ENCODE results near the gene UNC13B.
"Not testable (repeated sequence)": the region's sequence is repeated elsewhere in the genome, so short reads cannot be mapped to it uniquely, and the experiment has no call there.

Gene UNC13B

DNA sequence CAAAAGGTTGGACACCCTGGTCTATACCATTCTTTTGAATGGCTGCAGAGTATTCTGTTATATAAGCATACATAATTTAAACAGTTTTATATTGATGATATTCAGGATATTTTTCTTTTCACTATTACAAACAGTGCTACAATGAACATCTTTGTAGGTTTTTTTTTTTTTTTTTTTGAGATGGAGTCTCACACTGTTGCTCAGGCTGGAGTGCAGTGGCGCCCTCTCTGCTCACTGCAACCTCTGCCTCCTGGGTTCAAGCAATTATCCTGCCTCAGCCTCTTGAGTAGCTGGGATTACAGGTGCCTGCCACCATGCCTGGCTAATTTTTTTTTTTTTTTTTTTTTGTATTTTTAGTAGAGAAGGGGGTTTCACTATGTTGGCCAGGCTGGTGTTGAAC is 5.6 kb downstream of the UNC13B start:
- H3K9ac ChIP-seq (ENCODE audit: low read length); H3K36me3 ChIP-seq (ENCODE audit: insufficient read depth, low read length); H3K4me1 ChIP-seq (ENCODE audit: insufficient read depth, low read length); H3K27ac ChIP-seq (ENCODE audit: low read depth, low read length); H3K9me3 ChIP-seq (ENCODE audit: low read length); H3K4me3 ChIP-seq (ENCODE audit: low read depth in 1 of 2, low read length in 2 of 2); H3K27me3 ChIP-seq (ENCODE audit: control insufficient read depth in 1 of 2, insufficient read depth in 2 of 2, low read length in 2 of 2): not testable (repeated sequence)

DNA sequence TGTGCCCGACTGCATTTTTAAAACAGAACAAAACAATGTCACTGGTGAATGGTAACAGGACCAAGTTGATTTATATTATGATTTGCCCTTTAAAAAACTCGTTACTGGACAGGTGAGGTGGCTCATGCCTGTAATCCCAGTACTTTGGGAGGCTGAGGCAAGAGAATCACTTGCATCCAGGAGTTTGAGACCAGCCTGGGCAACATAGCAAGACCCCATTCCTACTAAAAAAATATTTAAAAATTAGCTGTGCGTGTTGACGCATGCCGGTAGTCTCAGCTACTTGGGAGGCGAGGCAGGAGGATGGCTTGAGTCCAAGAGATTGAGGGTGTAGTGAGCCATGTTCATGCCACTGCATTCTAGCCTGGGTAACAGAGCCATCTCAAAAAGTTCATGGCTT is 7.2 kb downstream of the UNC13B start:
- Histone ChIP-seq H3K4me1 (ENCODE audit: insufficient read depth, low read length) (no peaks in the 10 kb centered on the region), H3K27me3 (ENCODE audit: control insufficient read depth in 1 of 2, insufficient read depth in 2 of 2, low read length in 2 of 2) (no peaks in the 10 kb centered on the region)

DNA sequence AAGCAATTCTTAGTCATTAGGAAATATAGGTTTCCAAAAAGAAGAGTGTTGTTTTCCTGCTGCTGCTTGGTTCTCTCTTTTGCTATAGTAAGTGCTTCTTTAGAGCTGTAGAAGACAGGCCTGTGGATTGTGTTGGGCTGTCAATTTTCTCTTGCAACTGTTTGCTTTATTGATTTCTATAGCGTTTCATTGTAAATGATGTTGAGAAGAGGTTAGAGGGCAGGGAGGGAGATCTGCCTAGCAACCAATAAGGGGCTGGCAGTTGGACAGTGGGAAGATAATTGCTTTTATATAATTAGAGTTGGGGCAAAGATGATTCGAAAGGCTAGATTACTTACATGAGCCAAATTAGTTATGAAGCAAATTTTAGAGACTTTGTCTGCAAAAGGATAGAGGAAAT is 11.1 kb downstream of the UNC13B start:
- no peak overlapping the region for H3K4me3 ChIP-seq (ENCODE audit: low read depth in 1 of 2, low read length in 2 of 2)
- H3K9ac ChIP-seq (ENCODE audit: low read length): no peak overlapping the region
- no peaks in the 10 kb centered on the region for H3K9me3 ChIP-seq (ENCODE audit: low read length)
- no peaks in the 10 kb centered on the region for H3K27me3 ChIP-seq (ENCODE audit: control insufficient read depth in 1 of 2, insufficient read depth in 2 of 2, low read length in 2 of 2)
- H3K4me1 ChIP-seq (ENCODE audit: insufficient read depth, low read length): no peaks in the 10 kb centered on the region
- no peak overlapping the region for H3K27ac ChIP-seq (ENCODE audit: low read depth, low read length)
- no peaks in the 10 kb centered on the region for H3K36me3 ChIP-seq (ENCODE audit: insufficient read depth, low read length)

More for the DNA sequence above, 7.2 kb downstream of the UNC13B start:
- H3K36me3 ChIP-seq (ENCODE audit: insufficient read depth, low read length): no peaks in the 10 kb centered on the region
- no peak overlapping the region for H3K9ac ChIP-seq (ENCODE audit: low read length)
- H3K4me3 ChIP-seq (ENCODE audit: low read depth in 1 of 2, low read length in 2 of 2): no peak overlapping the region
- H3K9me3 ChIP-seq (ENCODE audit: low read length): no peaks in the 10 kb centered on the region
- H3K27ac ChIP-seq (ENCODE audit: low read depth, low read length): no peak overlapping the region

DNA sequence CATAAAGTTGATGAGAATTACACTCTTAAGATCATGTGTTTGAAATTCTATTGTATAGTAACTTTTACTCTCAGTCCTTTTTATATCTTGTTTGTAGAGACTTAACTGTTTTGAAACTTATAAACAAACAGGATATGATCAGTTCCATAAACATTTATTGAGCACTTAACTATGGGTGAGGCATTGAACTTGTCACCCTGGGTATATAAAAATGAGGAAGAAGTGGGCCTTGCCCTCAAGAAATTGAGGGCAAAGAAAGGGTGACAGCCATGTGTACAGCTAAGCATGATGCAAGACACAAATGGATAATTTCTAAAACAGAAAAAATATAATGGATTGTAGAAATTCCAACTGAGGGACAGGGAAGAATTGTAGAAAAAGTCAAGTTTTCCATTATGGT is 15.7 kb downstream of the UNC13B start:
- Histone ChIP-seq H3K27me3 (ENCODE audit: control insufficient read depth in 1 of 2, insufficient read depth in 2 of 2, low read length in 2 of 2) (no peaks in the 10 kb centered on the region), H3K27ac (ENCODE audit: low read depth, low read length) (no peak overlapping the region), H3K4me3 (ENCODE audit: low read depth in 1 of 2, low read length in 2 of 2) (no peak overlapping the region), H3K9ac (ENCODE audit: low read length) (no peak overlapping the region), H3K4me1 (ENCODE audit: insufficient read depth, low read length) (no peaks in the 10 kb centered on the region), H3K9me3 (ENCODE audit: low read length) (no peaks in the 10 kb centered on the region), H3K36me3 (ENCODE audit: insufficient read depth, low read length) (no peaks in the 10 kb centered on the region)

DNA sequence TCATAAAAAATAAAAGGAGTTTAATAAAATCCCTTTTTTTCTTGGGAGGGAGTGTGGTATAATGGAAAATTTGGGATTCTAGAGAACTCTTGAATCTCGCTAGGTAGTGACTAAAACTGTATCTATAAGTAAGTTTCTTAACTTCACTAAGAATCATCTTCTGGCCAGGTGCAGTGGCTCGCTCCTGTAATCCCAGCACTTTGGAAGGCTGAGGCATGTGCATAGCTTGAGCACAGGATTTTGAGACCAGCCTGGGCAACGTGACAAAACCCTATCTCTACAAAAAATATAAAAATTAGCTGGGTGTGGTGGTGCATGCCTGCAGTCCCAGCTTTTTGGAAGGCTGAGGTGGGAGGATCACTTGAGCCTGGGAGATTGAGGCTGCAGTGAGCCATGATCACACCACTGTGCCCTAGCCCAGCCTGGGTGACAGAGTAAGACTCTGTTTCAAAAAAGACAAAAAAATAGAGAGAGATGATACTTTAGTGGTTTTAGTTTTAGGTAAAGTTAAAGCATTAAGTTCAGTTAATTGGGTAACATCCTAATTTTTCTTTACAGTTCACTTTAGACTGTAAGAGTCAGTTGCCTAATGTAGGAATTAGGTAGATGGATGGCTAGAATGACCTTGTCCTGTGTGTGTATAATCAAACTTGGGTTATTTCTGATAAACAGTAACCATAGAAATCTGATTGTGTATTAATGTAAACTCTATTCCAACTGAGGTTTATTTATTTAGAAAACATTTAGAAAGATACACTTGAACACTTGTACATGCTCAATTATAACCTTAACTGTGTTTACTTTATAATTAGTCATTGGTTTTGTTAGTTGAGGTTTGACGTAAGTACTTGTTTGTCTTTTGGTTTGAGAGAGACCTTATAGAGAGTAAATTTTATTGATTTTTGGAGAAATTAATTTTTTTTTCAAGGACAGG is 17.8 kb downstream of the UNC13B start:
- Histone ChIP-seq H3K9me3 (ENCODE audit: low read length) (no peaks in the 10 kb centered on the region), H3K27me3 (ENCODE audit: control insufficient read depth in 1 of 2, insufficient read depth in 2 of 2, low read length in 2 of 2) (no peaks in the 10 kb centered on the region), H3K9ac (ENCODE audit: low read length) (no peak overlapping the region), H3K4me3 (ENCODE audit: low read depth in 1 of 2, low read length in 2 of 2) (no peak overlapping the region), H3K27ac (ENCODE audit: low read depth, low read length) (no peak overlapping the region), H3K4me1 (ENCODE audit: insufficient read depth, low read length) (no peaks in the 10 kb centered on the region), H3K36me3 (ENCODE audit: insufficient read depth, low read length) (no peaks in the 10 kb centered on the region)

DNA sequence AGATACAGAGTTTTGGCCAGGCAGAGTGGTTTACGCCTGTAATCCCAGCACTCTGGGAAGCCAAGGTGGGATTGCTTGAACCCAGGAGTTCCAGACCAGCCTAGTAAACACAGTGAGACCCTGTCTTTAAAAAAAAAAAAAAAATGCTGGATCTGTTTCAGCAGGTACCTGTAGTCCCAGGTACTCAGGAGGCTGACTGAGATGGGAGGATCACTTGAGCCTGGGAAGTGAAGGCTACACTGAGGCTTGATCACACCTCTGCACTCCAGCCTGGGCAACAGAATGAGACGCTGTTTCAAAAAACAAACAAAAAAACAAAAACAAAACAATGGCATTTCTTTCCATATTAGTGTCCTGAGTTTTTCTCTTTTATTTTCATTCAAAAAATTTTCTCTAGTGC is 19.0 kb downstream of the UNC13B start:
- Histone ChIP-seq H3K27me3 (ENCODE audit: control insufficient read depth in 1 of 2, insufficient read depth in 2 of 2, low read length in 2 of 2) (no peaks in the 10 kb centered on the region), H3K9ac (ENCODE audit: low read length) (no peak overlapping the region), H3K9me3 (ENCODE audit: low read length) (no peaks in the 10 kb centered on the region), H3K27ac (ENCODE audit: low read depth, low read length) (no peak overlapping the region), H3K4me1 (ENCODE audit: insufficient read depth, low read length) (no peaks in the 10 kb centered on the region), H3K4me3 (ENCODE audit: low read depth in 1 of 2, low read length in 2 of 2) (no peak overlapping the region), H3K36me3 (ENCODE audit: insufficient read depth, low read length) (no peaks in the 10 kb centered on the region)

DNA sequence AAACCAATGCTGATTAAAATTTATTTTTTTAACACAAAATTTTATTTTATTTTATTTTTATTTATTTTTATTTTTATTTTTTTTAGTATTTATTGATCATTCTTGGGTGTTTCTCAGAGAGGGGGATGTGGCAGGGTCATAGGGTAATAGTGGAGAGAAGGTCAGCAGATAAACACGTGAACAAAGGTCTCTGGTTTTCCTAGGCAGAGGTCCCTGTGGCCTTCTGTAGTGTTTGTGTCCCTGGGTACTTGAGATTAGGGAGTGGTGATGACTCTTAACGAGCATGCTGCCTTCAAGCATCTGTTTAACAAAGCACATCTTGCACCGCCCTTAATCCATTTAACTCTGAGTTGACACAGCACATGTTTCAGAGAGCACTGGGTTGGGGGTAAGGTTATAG is 20.6 kb downstream of the UNC13B start:
- H3K4me1 ChIP-seq (ENCODE audit: insufficient read depth, low read length); H3K9me3 ChIP-seq (ENCODE audit: low read length); H3K27me3 ChIP-seq (ENCODE audit: control insufficient read depth in 1 of 2, insufficient read depth in 2 of 2, low read length in 2 of 2); H3K27ac ChIP-seq (ENCODE audit: low read depth, low read length); H3K4me3 ChIP-seq (ENCODE audit: low read depth in 1 of 2, low read length in 2 of 2); H3K9ac ChIP-seq (ENCODE audit: low read length); H3K36me3 ChIP-seq (ENCODE audit: insufficient read depth, low read length): not testable (repeated sequence)

DNA sequence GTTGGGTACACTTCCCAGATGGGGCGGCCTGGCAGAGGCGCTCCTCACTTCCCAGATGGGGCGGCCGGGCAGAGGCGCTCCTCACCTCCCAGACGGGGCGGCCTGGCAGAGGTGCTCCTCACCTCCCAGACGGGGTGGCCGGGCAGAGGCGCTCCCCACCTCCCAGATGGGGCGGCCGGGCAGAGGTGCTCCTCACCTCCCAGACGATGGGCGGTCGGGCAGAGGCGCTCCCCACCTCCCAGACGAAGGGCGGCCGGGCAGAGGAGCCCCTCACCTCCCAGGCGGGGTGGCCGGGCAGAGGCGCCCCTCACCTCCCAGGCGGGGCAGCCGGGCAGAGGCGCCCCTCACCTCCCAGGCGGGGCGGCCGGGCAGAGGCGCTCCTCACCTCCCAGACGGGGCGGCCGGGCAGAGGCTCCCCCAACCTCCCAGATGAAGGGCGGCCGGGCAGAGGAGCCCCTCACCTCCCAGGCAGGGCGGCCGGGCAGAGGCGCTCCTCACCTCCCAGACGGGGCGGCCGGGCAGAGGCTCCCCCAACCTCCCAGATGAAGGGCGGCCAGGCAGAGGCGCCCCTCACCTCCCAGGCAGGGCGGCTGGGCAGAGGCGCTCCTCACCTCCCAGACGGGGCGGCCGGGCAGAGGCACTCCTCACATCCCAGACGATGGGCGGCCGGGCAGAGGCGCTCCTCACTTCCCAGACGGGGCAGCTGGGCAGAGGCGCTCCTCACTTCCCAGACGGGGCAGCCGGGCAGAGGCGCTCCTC is 21.4 kb downstream of the UNC13B start:
- not testable (repeated sequence) for H3K27me3 ChIP-seq (ENCODE audit: control insufficient read depth in 1 of 2, insufficient read depth in 2 of 2, low read length in 2 of 2); H3K4me3 ChIP-seq (ENCODE audit: low read depth in 1 of 2, low read length in 2 of 2); H3K27ac ChIP-seq (ENCODE audit: low read depth, low read length); H3K9ac ChIP-seq (ENCODE audit: low read length); H3K9me3 ChIP-seq (ENCODE audit: low read length); H3K4me1 ChIP-seq (ENCODE audit: insufficient read depth, low read length); H3K36me3 ChIP-seq (ENCODE audit: insufficient read depth, low read length)

DNA sequence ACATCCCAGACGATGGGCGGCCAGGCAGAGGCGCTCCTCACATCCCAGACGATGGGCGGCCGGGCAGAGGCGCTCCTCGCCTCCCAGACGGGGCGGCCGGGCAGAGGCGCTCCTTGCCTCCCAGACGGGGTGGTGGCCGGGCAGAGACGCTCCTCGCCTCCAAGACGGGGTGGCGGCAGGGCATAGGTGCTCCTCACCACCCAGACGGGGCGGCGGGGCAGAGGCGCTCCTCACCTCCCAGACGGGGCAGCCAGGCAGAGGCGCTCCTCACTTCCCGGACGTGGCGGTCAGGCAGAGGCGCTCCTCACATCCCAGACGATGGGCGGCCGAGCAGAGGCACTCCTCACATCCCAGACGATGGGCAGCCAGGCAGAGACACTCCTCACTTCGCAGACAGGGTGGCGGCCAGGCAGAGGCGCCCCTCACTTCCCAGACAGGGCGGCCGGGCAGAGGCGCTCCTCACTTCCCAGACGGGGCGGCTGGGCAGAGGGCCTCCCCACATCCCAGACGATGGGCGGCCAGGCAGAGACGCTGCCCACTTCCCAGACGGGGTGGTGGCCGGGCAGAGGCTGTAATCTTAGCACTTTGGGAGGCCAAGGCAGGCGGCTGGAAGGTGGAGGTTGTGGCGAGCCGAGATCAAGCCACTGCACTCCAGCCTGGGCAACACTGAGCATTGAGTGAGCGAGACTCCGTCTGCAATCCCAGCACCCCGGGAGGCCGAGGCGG is 22.1 kb downstream of the UNC13B start:
- not testable (repeated sequence) for H3K4me3 ChIP-seq (ENCODE audit: low read depth in 1 of 2, low read length in 2 of 2); H3K9ac ChIP-seq (ENCODE audit: low read length); H3K27ac ChIP-seq (ENCODE audit: low read depth, low read length); H3K9me3 ChIP-seq (ENCODE audit: low read length); H3K4me1 ChIP-seq (ENCODE audit: insufficient read depth, low read length); H3K27me3 ChIP-seq (ENCODE audit: control insufficient read depth in 1 of 2, insufficient read depth in 2 of 2, low read length in 2 of 2); H3K36me3 ChIP-seq (ENCODE audit: insufficient read depth, low read length)

DNA sequence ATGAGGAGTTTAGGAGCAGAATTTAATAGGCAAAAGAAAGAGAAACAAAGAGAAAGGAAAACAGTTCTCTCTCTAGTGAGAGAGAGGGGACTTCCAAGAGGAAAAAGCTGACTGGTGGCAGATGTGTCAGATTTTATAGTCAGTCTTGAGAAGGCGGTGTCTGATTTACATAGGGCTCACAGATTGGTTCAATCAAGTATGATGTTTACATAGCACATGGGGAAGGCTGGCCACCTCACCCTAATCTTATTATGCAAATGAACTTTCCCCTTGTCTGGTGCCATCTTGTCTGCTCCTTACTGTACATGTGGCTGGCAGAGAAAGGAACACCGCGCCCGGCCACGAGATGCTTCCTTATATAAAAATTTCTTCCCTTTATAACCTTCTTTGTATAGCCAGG is 24.7 kb downstream of the UNC13B start:
- Histone ChIP-seq H3K27ac (ENCODE audit: low read depth, low read length) (no peak overlapping the region), H3K9me3 (ENCODE audit: low read length) (no peaks in the 10 kb centered on the region), H3K9ac (ENCODE audit: low read length) (no peak overlapping the region), H3K27me3 (ENCODE audit: control insufficient read depth in 1 of 2, insufficient read depth in 2 of 2, low read length in 2 of 2) (no peaks in the 10 kb centered on the region), H3K4me3 (ENCODE audit: low read depth in 1 of 2, low read length in 2 of 2) (no peak overlapping the region), H3K36me3 (ENCODE audit: insufficient read depth, low read length) (no peaks in the 10 kb centered on the region), H3K4me1 (ENCODE audit: insufficient read depth, low read length) (no peaks in the 10 kb centered on the region)

DNA sequence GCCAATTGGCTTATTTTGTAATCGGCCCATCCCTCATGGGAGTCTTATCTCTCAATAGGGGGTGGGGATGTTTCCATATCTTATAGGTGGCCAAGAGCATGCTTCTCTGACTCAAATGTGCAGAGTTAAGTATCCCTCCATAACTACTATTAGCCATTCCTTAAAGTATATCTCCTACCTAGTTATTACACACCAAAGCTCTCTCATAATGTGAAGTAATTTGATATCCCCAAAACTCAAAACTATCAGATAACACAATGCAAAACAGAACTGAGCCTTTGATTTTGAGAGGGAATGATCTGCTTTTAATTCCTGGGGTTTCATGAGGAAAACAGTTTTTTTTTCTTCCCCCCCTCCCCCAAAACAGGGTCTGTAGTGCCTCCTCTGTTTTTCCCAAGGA is 28.4 kb downstream of the UNC13B start:
- no peaks in the 10 kb centered on the region for H3K36me3 ChIP-seq (ENCODE audit: insufficient read depth, low read length)
- H3K27me3 ChIP-seq (ENCODE audit: control insufficient read depth in 1 of 2, insufficient read depth in 2 of 2, low read length in 2 of 2): no peaks in the 10 kb centered on the region
- no peaks in the 10 kb centered on the region for H3K4me1 ChIP-seq (ENCODE audit: insufficient read depth, low read length)
- no peaks in the 10 kb centered on the region for H3K9me3 ChIP-seq (ENCODE audit: low read length)
- no peak overlapping the region for H3K9ac ChIP-seq (ENCODE audit: low read length)
- no peak overlapping the region for H3K27ac ChIP-seq (ENCODE audit: low read depth, low read length)
- no peak overlapping the region for H3K4me3 ChIP-seq (ENCODE audit: low read depth in 1 of 2, low read length in 2 of 2)
